Endodermal cell (in vitro differentiated cells): ENCODE results near the gene PPFIA2. TPM values are rescaled to one million over a fixed set of nuclear protein-coding genes. Genes with fewer than 3 reads are reported as not detected.

Experiments used
- DNase-seq: peaks from one replicate; pipeline ENCODE4 v3.0.0-alpha.2; 2017
- H3K27ac ChIP-seq: 2 replicates; pipeline ENCODE4 v1.5.1; 2013; ENCODE audit warnings: mild to moderate bottlenecking, low read depth, low read length, moderate library complexity
- H3K27me3 ChIP-seq: 2 replicates; pipeline ENCODE4 v1.6.1; 2013; ENCODE audit warnings: mild to moderate bottlenecking, low read length, moderate library complexity; ENCODE audit not compliant: insufficient read depth, control insufficient read depth, poor library complexity, severe bottlenecking
- H3K36me3 ChIP-seq: 2 replicates; pipeline ENCODE4 v1.7.0; 2013; ENCODE audit warnings: mild to moderate bottlenecking, low read length, moderate library complexity; ENCODE audit not compliant: control insufficient read depth, insufficient read depth
- H3K4me1 ChIP-seq: one replicate; pipeline ENCODE4 v1.7.0; 2013; ENCODE audit warnings: low read length; ENCODE audit not compliant: control insufficient read depth, insufficient read depth
- H3K4me3 ChIP-seq: 2 replicates; pipeline ENCODE4 v1.5.1; 2013; ENCODE audit warnings: mild to moderate bottlenecking, low read length, moderate library complexity
- H3K9ac ChIP-seq: 2 replicates; pipeline ENCODE4 v1.6.1; 2013; ENCODE audit warnings: mild to moderate bottlenecking, low read length, moderate library complexity; ENCODE audit not compliant: poor library complexity, severe bottlenecking; ENCODE audit errors: extremely low read depth
- H3K9me3 ChIP-seq: 2 replicates; pipeline ENCODE4 v1.6.1; 2013; ENCODE audit warnings: mild to moderate bottlenecking, low read length, moderate library complexity; ENCODE audit not compliant: control insufficient read depth
- H3K27ac Mint-ChIP-seq: 2 replicates; pipeline ENCODE4 v1.8.0; 2020; ENCODE audit warnings: mixed read lengths
- H3K27me3 Mint-ChIP-seq: 2 replicates; pipeline ENCODE4 v1.8.0; 2021; ENCODE audit warnings: mild to moderate bottlenecking, mixed read lengths; ENCODE audit not compliant: insufficient read depth
- H3K36me3 Mint-ChIP-seq: 2 replicates; pipeline ENCODE4 v1.8.0; 2020; ENCODE audit warnings: low read depth, mixed read lengths
- H3K4me1 Mint-ChIP-seq: 2 replicates; pipeline ENCODE4 v1.8.0; 2020; ENCODE audit warnings: mixed read lengths
- H3K4me3 Mint-ChIP-seq: 2 replicates; pipeline ENCODE4 v1.8.0; 2020; ENCODE audit warnings: mild to moderate bottlenecking, moderate library complexity, mixed read lengths
- H3K9me3 Mint-ChIP-seq: 2 replicates; pipeline ENCODE4 v1.8.0; 2020; ENCODE audit warnings: mild to moderate bottlenecking, mixed read lengths
- WGBS, 2 experiments: methylation state at CpG; one replicate each; pipeline versions ENCODE4 v1.1.5 to v1.1.7; 2013; ENCODE audit warnings: missing lambda C conversion rate in 2 of 2, mixed read lengths in 1 of 2; ENCODE audit not compliant: insufficient coverage in 1 of 2, insufficient read length in 1 of 2; 5-methylcytosine and 5-hydroxymethylcytosine counted together
- total RNA-seq, 2 donors: library from RNA; stranded (reverse); fragmentation: NEBNext Ultra II Directional in 1 of 2; extraction: Animal tissue kit (Norgen Biotek cat#: 25700) in 1 of 2; gene quantifications; 2 replicates in 1 of 2; 3 replicates in 1 of 2; pipeline ENCODE4 v1.2.1, GENCODE V29; 2021
- TF ChIP-seq, protein P1 (sequence below): fragments of 200-600 bp; sonication (generic); conservative IDR thresholded peaks from 2 replicates; pipeline ENCODE4 v1.5.0; 2021; ENCODE audit warnings: antibody characterized with exemption, mild to moderate bottlenecking

The PPFIA2 gene
- total RNA-seq, 2 donors from 2014 or later: 1.2 TPM; not detected in 1

DNA sequence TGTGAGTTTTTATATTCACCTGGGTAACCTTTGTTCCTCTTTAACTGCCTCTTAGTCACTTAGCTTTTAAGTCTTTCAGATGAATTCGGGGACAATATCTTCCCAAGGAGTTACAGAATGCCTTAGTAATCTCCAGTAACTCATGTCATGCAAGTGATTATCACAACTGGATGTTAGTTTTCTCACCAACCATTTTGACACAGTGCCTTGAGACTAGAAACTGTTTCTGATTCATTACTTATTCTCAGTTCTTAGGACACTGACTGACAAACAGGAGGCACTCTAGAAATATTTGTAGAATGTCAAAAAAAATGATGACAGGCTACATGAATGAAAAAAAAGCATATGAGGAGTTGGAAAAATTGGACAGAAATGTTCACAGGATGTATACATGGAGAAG lies 346.2 kb downstream of the PPFIA2 start:
- no peak for DNase-seq
- no peak overlapping the region for H3K9ac ChIP-seq
- Mint-ChIP-seq H3K27me3 (no peaks in the 10 kb centered on the region), H3K4me1 (no peaks in the 10 kb centered on the region), H3K36me3 (no peaks in the 10 kb centered on the region), H3K4me3 (no peak overlapping the region), H3K27ac (no peak overlapping the region), H3K9me3 (no peaks in the 10 kb centered on the region)
- peaks cover 4% of the 10 kb centered on the region for H3K9me3 ChIP-seq
- 67 to 72% methylated on average over 1 of the region's 1 CpG for WGBS, 2 experiments
- H3K4me1 ChIP-seq: no peaks in the 10 kb centered on the region
- no peaks in the 10 kb centered on the region for H3K27me3 ChIP-seq
- H3K36me3 ChIP-seq: no peaks in the 10 kb centered on the region
- TF ChIP-seq, protein P1, sequence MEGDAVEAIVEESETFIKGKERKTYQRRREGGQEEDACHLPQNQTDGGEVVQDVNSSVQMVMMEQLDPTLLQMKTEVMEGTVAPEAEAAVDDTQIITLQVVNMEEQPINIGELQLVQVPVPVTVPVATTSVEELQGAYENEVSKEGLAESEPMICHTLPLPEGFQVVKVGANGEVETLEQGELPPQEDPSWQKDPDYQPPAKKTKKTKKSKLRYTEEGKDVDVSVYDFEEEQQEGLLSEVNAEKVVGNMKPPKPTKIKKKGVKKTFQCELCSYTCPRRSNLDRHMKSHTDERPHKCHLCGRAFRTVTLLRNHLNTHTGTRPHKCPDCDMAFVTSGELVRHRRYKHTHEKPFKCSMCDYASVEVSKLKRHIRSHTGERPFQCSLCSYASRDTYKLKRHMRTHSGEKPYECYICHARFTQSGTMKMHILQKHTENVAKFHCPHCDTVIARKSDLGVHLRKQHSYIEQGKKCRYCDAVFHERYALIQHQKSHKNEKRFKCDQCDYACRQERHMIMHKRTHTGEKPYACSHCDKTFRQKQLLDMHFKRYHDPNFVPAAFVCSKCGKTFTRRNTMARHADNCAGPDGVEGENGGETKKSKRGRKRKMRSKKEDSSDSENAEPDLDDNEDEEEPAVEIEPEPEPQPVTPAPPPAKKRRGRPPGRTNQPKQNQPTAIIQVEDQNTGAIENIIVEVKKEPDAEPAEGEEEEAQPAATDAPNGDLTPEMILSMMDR: no peak
- H3K4me3 ChIP-seq: no peak overlapping the region
- no peak overlapping the region for H3K27ac ChIP-seq

DNA sequence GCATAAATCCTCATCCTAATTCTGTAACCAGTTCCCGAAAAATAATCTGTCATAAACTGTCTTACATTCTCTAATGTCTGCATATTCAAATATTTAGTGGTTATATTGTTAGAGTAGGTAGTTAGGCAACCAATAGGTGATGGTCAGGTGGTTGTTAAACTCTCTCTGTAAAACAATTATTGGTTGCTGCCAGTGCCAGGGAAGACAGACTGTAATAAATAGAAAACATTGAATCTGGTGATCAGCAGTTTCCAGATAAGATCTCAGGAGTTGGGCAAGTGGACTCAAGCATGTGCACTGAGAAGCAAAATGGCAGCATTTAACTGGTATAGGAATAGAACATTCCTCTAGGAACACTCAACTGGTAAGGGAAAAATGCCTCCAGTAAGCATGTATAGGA lies 355.8 kb downstream of the PPFIA2 start:
- no peaks in the 10 kb centered on the region for H3K4me1 ChIP-seq
- TF ChIP-seq, protein P1: no peak
- Mint-ChIP-seq H3K9me3 (no peaks in the 10 kb centered on the region), H3K36me3 (no peaks in the 10 kb centered on the region), H3K27ac (no peak overlapping the region), H3K4me1 (peaks cover 14% of the 10 kb centered on the region), H3K27me3 (no peaks in the 10 kb centered on the region), H3K4me3 (no peak overlapping the region)
- no peaks in the 10 kb centered on the region for H3K36me3 ChIP-seq
- H3K4me3 ChIP-seq: no peak overlapping the region
- 100% methylated on average over 1 of the region's 1 CpG; no CpG with 5 or more reads in 1 of the 2 experiments for WGBS, 2 experiments
- no peak overlapping the region for H3K27ac ChIP-seq
- no peak for DNase-seq
- no peaks in the 10 kb centered on the region for H3K9me3 ChIP-seq
- H3K9ac ChIP-seq: no peak overlapping the region
- no peaks in the 10 kb centered on the region for H3K27me3 ChIP-seq

DNA sequence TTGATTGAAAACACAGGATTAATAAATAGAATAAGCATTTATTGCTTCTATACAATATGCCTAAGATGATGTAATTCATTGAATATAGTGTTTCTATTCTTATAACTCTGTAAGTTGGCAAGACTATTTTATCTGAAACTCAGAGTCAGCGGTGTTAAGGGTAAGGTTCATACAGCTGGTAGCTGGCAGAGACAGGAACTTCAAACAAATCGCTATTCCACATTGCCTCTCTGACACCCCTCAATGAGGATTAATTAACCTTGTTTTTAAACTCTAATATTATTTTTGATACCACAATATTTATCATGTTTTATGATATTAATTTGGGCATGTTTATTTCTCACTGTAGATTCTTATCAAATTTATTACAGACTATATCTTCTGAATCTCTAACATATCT lies 357.9 kb downstream of the PPFIA2 start:
- no peak overlapping the region for H3K27ac Mint-ChIP-seq
- Histone ChIP-seq H3K9me3 (no peaks in the 10 kb centered on the region), H3K36me3 (no peaks in the 10 kb centered on the region), H3K4me1 (no peaks in the 10 kb centered on the region), H3K27me3 (no peaks in the 10 kb centered on the region), H3K9ac (no peak overlapping the region), H3K4me3 (no peak overlapping the region), H3K27ac (no peak overlapping the region)
- no peaks in the 10 kb centered on the region for H3K27me3 Mint-ChIP-seq
- TF ChIP-seq, protein P1: no peak
- no peaks in the 10 kb centered on the region for H3K9me3 Mint-ChIP-seq
- no peak for DNase-seq
- H3K4me1 Mint-ChIP-seq: peaks cover 20% of the 10 kb centered on the region
- no peak overlapping the region for H3K4me3 Mint-ChIP-seq
- no peaks in the 10 kb centered on the region for H3K36me3 Mint-ChIP-seq
- 79% methylated on average over 2 of the region's 2 CpGs; no CpG with 5 or more reads in 1 of the 2 experiments for WGBS, 2 experiments
